HG03039 (cell line): ENCODE measurements around the gene IZUMO1.
"Not testable (repeated sequence)": the region's sequence is repeated elsewhere in the genome, so short reads cannot be mapped to it uniquely, and the experiment has no call there.

Experiments used
- ATAC-seq: cut with Tn5 transposase; IDR thresholded peaks from one replicate; pipeline ENCODE4 v1.9.1; 2021; ENCODE audit warnings: mild to moderate bottlenecking, moderate library complexity; ENCODE audit not compliant: unreplicated experiment

Gene IZUMO1

GRCh38 chr19:48746738-48747575, at the start of gene IZUMO1:
IZUMO1 (minus strand) TSS chr19:48746909; CDS start chr19:48745859, 1,050 bp downstream.
- no peak for ATAC-seq

- ATAC-seq, result no peak
These were observed 49.0 kb upstream of the IZUMO1 start for GRCh38 chr19:48795685-48796070.

- ATAC-seq, result peak; percentile 59
These were observed 48.5 kb upstream of the IZUMO1 start for GRCh38 chr19:48795055-48795684.

- ATAC-seq, result no peak
These were observed 47.6 kb upstream of the IZUMO1 start for GRCh38 chr19:48794291-48794690.

- ATAC-seq, result no peak
These were observed 46.6 kb upstream of the IZUMO1 start for GRCh38 chr19:48793271-48793670.

GRCh38 chr19:48787331-48787730, 40.6 kb upstream of the IZUMO1 start:
- not testable (repeated sequence) for ATAC-seq

- not testable (repeated sequence) for ATAC-seq
These were observed 39.7 kb upstream of the IZUMO1 start for GRCh38 chr19:48786422-48786821.

GRCh38 chr19:48784527-48784926, 37.8 kb upstream of the IZUMO1 start:
- ATAC-seq, result no peak

- no peak for ATAC-seq
These were observed 34.1 kb upstream of the IZUMO1 start for GRCh38 chr19:48780631-48781391.

GRCh38 chr19:48779636-48780035, 32.9 kb upstream of the IZUMO1 start:
- ATAC-seq, result no peak

- no peak for ATAC-seq
These were observed 31.0 kb upstream of the IZUMO1 start for GRCh38 chr19:48777720-48778119.

GRCh38 chr19:48777139-48777538, 30.4 kb upstream of the IZUMO1 start:
- ATAC-seq, result no peak

- no peak for ATAC-seq
These were observed 25.8 kb upstream of the IZUMO1 start for GRCh38 chr19:48772503-48772953.

GRCh38 chr19:48770734-48771472, 24.2 kb upstream of the IZUMO1 start:
- ATAC-seq, result no peak

GRCh38 chr19:48770266-48770665, 23.6 kb upstream of the IZUMO1 start:
- no peak for ATAC-seq

- no peak for ATAC-seq
These were observed 22.4 kb upstream of the IZUMO1 start for GRCh38 chr19:48768994-48769713.

- ATAC-seq, result not testable (repeated sequence)
These were observed 21.6 kb upstream of the IZUMO1 start for GRCh38 chr19:48768171-48768753.

- ATAC-seq, result not testable (repeated sequence)
These were observed 19.1 kb upstream of the IZUMO1 start for GRCh38 chr19:48765816-48766215.

- no peak for ATAC-seq
These were observed 13.9 kb upstream of the IZUMO1 start for GRCh38 chr19:48760504-48761205.
